ENCODE measurements around the gene ADRA2C. TPM values are rescaled to one million over a fixed set of nuclear protein-coding genes. Genes with fewer than 3 reads are reported as not detected.
A peak's percentile ranks its signal among the peaks of the same experiment; 100 is the strongest.

The ADRA2C gene
- total and polyA plus RNA-seq, 2 of the 13 experiments (the other 11 are each of a cell fraction or from before 2014, with no cell fraction given) = 15.4 to 69.7 TPM

DNA sequence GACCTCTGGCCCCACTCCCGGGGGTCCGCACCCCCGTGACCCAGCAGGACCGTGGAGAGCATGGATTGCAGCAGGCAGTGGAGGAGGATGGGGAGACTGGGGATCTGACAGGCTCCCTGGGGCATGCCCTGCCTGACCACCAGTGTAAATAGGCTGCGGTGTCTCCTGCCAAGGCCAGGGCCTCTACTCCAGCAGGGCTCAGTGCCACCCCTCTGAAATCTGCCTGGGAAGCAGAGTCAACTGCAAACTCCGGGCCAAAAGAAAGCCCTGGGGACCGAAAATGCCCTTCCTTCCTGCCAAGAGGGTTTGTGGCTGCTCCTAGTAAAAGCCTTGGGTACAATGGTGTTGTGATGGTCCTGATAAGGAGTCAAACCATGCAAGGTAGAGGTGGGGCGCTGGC lies 6.4 kb downstream of the ADRA2C start:
- H3K27ac ChIP-seq (ENCODE audit: extremely low read length, insufficient read depth, low read length) = no peak overlapping the region
- H3K9ac ChIP-seq (ENCODE audit: insufficient read depth, low read depth, low read length) = no peak overlapping the region
- H3K4me3 ChIP-seq (replicated peaks in 1 of 3; ENCODE audit: insufficient read depth in 1 of 3, low read depth in 2 of 3, low read length in 3 of 3) = no peak overlapping the region
- H3K79me2 ChIP-seq (ENCODE audit: insufficient read depth, low read length) = no peaks in the 10 kb centered on the region
- H3K27me3 ChIP-seq (ENCODE audit: control insufficient read depth in 1 of 2, insufficient read depth in 2 of 2, low read length in 2 of 2) = peaks cover 0 to 7% of the 10 kb centered on the region in 2 experiments; a peak in 1 of 5 replicates
- TF ChIP-seq KDM6A (CRISPR knock-in tag; IDR thresholded peaks at IDR 0.05; ENCODE audit: low read depth) (no peak), HNRNPL (IDR thresholded peaks at IDR 0.05; ENCODE audit: low read depth, low read length) (0 out of 2 replicates have a peak, but pooled peaks have one; percentile 57), AGO1 (IDR thresholded peaks at IDR 0.05; ENCODE audit: low read depth, low read length, poor library complexity, severe bottlenecking) (no peak), FOXA1 (IDR thresholded peaks at IDR 0.05) (no peak), FOXA1 (CRISPR knock-in tag; IDR thresholded peaks at IDR 0.05) (peak; percentile 30; the same call in 1 of the 2 replicates), YEATS4 (CRISPR knock-in tag; IDR thresholded peaks at IDR 0.05; ENCODE audit: borderline replicate concordance) (no peak), HINFP (CRISPR knock-in tag; IDR thresholded peaks at IDR 0.05; ENCODE audit: low read depth) (no peak), HDAC2 (CRISPR knock-in tag; IDR thresholded peaks at IDR 0.05) (no peak)
- TF ChIP-seq, protein P1, sequence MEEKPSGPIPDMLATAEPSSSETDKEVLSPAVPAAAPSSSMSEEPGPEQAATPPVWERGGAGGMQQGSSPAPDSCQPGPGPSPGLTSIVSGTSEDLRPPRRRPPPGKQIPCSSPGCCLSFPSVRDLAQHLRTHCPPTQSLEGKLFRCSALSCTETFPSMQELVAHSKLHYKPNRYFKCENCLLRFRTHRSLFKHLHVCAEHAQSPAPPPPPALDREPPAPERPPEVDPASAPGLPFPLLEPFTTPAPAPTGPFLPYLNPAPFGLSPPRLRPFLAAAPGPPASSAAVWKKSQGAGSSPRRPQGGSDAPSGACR (CRISPR knock-in tag; IDR thresholded peaks at IDR 0.05) = no peak
- peaks cover 100% of the 10 kb centered on the region for H3K4me1 ChIP-seq (ENCODE audit: insufficient read depth, low read length)
- WGBS (ENCODE audit: low lambda C conversion rate) = 48% methylated on average over 6 of the region's 8 CpGs
- no peak for FAIRE-seq
- BruUV-seq (replicated peaks) = no TSS peak
- no peaks in the 10 kb centered on the region for H3K9me3 ChIP-seq (ENCODE audit: low read length)
- no peak for ATAC-seq
- in situ Hi-C loops (cut with HindIII; ENCODE audit: extremely low pct_ligation_motif_present, low pct_unique_long_range_greater_than_20kb) (no loop called here), intact Hi-C loops (cut with micrococcal nuclease; ENCODE audit: unreplicated experiment) (no loop called here)
- H2AFZ ChIP-seq (ENCODE audit: low read length) = no peak overlapping the region
- no peak for DNase-seq (ENCODE audit: low spot score)
- H4K20me1 ChIP-seq (ENCODE audit: insufficient read depth, low read length) = no peaks in the 10 kb centered on the region
- CTCF ChIA-PET (ENCODE audit: low intra/inter-chr PET ratio, low total read pairs) = no interaction called here
- POLR2A ChIA-PET = interaction anchor here (1.1 kb wide), 1 partner anchor 47 kb away, joined by 3 read pairs; no protein-coding TSS in a partner anchor
- H3K4me2 ChIP-seq (ENCODE audit: low read depth, low read length) = no peak overlapping the region
- no peaks in the 10 kb centered on the region for H3K36me3 ChIP-seq (replicated peaks in 1 of 2; ENCODE audit: control insufficient read depth in 1 of 2, insufficient read depth in 2 of 2, low read length in 2 of 2)

Measured in HepG2 (cell line).